Pancreas (tissue), 10 donors: ENCODE measurements around the gene CCDC92B. TPM values are rescaled to one million over a fixed set of nuclear protein-coding genes. Genes with fewer than 3 reads are reported as not detected.
"Not testable (repeated sequence)": the region's sequence is repeated elsewhere in the genome, so short reads cannot be mapped to it uniquely, and the experiment has no call there.

Experiments used
- ATAC-seq, 4 donors: fragments of 200-7000 bp; cut with Tn5 transposase; one replicate each; pipeline versions ENCODE4 v1.8.0 to v1.9.1; 2020; ENCODE audit warnings: mild to moderate bottlenecking in 4 of 4, moderate library complexity in 4 of 4
- DNase-seq, 6 donors: peaks; one replicate each; pipeline ENCODE4 v3.0.0-alpha.2; 2020
- FAIRE-seq: peaks from 2 replicates; lab custom pipeline; 2012; peaks lifted over from hg19 to GRCh38; lab: Jason Lieb, UNC
- H3K27ac ChIP-seq, 4 donors: fragments of 200-600 bp; sonication (generic); 1 replicate in 3 of 4; 2 replicates in 1 of 4; pipeline versions ENCODE4 v1.5.0 to v1.8.0; 2020
- H3K27me3 ChIP-seq, 4 donors: fragments of 200-600 bp; one replicate each; pipeline ENCODE4 v1.8.0; 2021
- H3K36me3 ChIP-seq, 3 donors: fragments of 200-600 bp; sonication (generic) in 1 of 3; one replicate each; pipeline versions ENCODE4 v1.5.0 to v1.8.0; 2020 to 2021
- H3K4me1 ChIP-seq, 3 donors: fragments of 200-600 bp; one replicate each; pipeline ENCODE4 v1.8.0; 2021
- H3K4me3 ChIP-seq, 4 donors: fragments of 200-600 bp; sonication (generic) in 2 of 4; one replicate each; pipeline versions ENCODE4 v1.5.0 to v1.8.0; 2020 to 2021
- H3K9me3 ChIP-seq, 4 donors: fragments of 200-600 bp; one replicate each; pipeline ENCODE4 v1.8.0; 2021
- whole genome bisulfite sequencing, 2 donors: extraction: QIAGEN DNeasy Blood & Tissue Kit; methylation state at CpG; one replicate each; pipeline ENCODE4 v1.1.7; 2013; 5-methylcytosine and 5-hydroxymethylcytosine counted together
- intact Hi-C, 3 donors: fragments of 100-400 bp; cut with DNase I; formaldehyde crosslinking; loops; one replicate each; pipeline versions ENCODE4 v1.11.1 to v1.14.2; 2022
- polyA plus RNA-seq, 2 donors: library from polyadenylated mRNA; stranded (reverse); fragments of 200-250 nt; gene quantifications; one replicate each; pipeline ENCODE4 v1.2.3, GENCODE V29; 2013
- total RNA-seq, 6 donors: library from RNA; stranded (reverse); fragmentation: NEBNext Ultra II Directional in 4 of 6; extraction: Animal tissue kit (Norgen Biotek cat#: 25700) in 4 of 6; gene quantifications; one replicate each; pipeline versions ENCODE4 v1.2.1 to v1.2.4, GENCODE V29; 2021 to 2023
- TF ChIP-seq, protein P1 (sequence below), 4 donors: fragments of 200-600 bp; sonication (generic) in 3 of 4; IDR thresholded peaks; one replicate each; pipeline versions ENCODE4 v1.5.0 to v1.8.0; 2021; ENCODE audit warnings: antibody characterized with exemption in 4 of 4
- donor health status: healthy with polysubstance abuse.
- donor health status: DM: no; HTN: no; CAD: no; lungs with moderate emphysema.
- donor health status: DM: no; HTN: no; CAD: no.
- donor health status: control.
- donor health status: control.
- donor health status: Bipolar disorder and iron deficiency.
- donor health status: DM: yes; HTN: yes; CAD: no.
- donor health status: DM: no; HTN: no; CAD: no.
- donor health status: DM: no; HTN: no; CAD: no.
- donor health status: DM: yes; HTN: yes; CAD: no.

CCDC92B gene
- total and polyA plus RNA-seq, 8 donors: 0.19 to 4.6 (median 0.69) TPM

- Histone ChIP-seq H3K36me3 (no peaks in the 10 kb centered on the region), H3K27me3 (no peaks in the 10 kb centered on the region), H3K27ac (no peak overlapping the region), H3K4me3 (no peak overlapping the region), H3K4me1 (no peaks in the 10 kb centered on the region), H3K9me3 (no peaks in the 10 kb centered on the region)
- TF ChIP-seq, protein P1, sequence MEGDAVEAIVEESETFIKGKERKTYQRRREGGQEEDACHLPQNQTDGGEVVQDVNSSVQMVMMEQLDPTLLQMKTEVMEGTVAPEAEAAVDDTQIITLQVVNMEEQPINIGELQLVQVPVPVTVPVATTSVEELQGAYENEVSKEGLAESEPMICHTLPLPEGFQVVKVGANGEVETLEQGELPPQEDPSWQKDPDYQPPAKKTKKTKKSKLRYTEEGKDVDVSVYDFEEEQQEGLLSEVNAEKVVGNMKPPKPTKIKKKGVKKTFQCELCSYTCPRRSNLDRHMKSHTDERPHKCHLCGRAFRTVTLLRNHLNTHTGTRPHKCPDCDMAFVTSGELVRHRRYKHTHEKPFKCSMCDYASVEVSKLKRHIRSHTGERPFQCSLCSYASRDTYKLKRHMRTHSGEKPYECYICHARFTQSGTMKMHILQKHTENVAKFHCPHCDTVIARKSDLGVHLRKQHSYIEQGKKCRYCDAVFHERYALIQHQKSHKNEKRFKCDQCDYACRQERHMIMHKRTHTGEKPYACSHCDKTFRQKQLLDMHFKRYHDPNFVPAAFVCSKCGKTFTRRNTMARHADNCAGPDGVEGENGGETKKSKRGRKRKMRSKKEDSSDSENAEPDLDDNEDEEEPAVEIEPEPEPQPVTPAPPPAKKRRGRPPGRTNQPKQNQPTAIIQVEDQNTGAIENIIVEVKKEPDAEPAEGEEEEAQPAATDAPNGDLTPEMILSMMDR (IDR thresholded peaks at IDR 0.05): no peak
- intact Hi-C loops: no loop called here
- WGBS, 2 donors: 52 to 66% methylated on average over 3 of the region's 3 CpGs
- FAIRE-seq: no peak
- no peak for ATAC-seq
- no peak for DNase-seq
Measured at GRCh38 chr17:2789700-2790099, 40.2 kb upstream of the CCDC92B start.

- WGBS, 2 donors: 27 to 28% methylated on average over 21 of the region's 21 CpGs
- TF ChIP-seq, protein P1 (IDR thresholded peaks at IDR 0.05): peak; percentile 72 to 83 (median 76)
- DNase-seq (peak; percentile 87 to 95 (median 90)), FAIRE-seq (no peak), ATAC-seq (peak; percentile 98 to 99 (median 98))
- no peaks in the 10 kb centered on the region for H3K36me3 ChIP-seq
- H3K9me3 ChIP-seq: no peaks in the 10 kb centered on the region
- no peak overlapping the region for H3K27ac ChIP-seq
- H3K4me1 ChIP-seq: no peaks in the 10 kb centered on the region
- no peak overlapping the region for H3K4me3 ChIP-seq
- no peaks in the 10 kb centered on the region for H3K27me3 ChIP-seq
- intact Hi-C loops: no loop called here
Measured at GRCh38 chr17:2786176-2786881, 36.9 kb upstream of the CCDC92B start.

DNA sequence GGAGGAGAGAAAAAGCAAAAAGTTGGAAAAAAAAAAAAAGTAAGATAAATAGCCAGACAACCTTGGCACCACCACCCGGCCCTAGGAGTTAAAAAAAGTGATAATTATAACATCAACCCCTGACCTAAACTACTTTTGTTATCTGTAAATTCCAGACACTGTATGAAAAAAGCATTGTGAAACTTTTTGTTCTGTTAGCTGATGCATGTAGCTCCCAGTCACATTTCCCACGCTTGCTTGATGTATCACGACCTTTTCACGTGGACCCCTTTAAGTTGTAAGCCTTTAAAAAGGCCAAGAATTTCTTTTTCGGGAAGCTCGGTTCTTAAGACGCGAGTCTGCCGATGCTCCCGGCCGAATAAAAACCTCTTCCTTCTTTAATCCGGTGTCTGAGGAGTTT is 35.9 kb upstream of the CCDC92B start:
- H3K9me3 ChIP-seq, H3K4me1 ChIP-seq, FAIRE-seq, H3K36me3 ChIP-seq, DNase-seq, intact Hi-C loops, H3K27ac ChIP-seq, H3K4me3 ChIP-seq, H3K27me3 ChIP-seq, ATAC-seq: not testable (repeated sequence)
- WGBS, 2 donors: 64 to 66% methylated on average over 12 of the region's 12 CpGs

DNA sequence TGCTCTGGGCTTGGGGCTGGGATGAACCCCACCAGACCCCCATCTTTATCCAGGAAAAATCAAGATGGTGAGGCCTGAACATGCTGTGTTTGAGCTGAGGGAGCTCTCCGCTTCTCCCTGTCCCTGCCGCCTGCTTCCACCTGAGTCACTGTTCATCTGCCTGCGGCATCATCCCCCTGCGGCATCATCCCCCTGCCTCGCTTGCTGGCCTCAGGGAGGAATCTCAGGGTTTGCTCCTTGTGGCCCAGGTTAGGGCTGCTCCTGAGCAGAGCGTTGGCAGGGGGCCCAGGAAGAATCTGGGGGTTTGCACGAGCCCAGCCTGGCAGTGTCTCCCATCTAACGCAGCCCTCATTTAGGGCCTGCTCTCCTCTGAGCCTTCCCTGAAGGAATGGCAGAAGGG is 35.4 kb upstream of the CCDC92B start:
- DNase-seq (no peak), FAIRE-seq (no peak), ATAC-seq (no peak)
- Histone ChIP-seq H3K27me3 (no peaks in the 10 kb centered on the region), H3K9me3 (no peaks in the 10 kb centered on the region), H3K4me1 (no peaks in the 10 kb centered on the region), H3K4me3 (no peak overlapping the region), H3K27ac (no peak overlapping the region), H3K36me3 (no peaks in the 10 kb centered on the region)
- TF ChIP-seq, protein P1 (IDR thresholded peaks at IDR 0.05): no peak
- intact Hi-C loops: no loop called here
- WGBS, 2 donors: 86 to 91% methylated on average over 8 of the region's 8 CpGs

DNA sequence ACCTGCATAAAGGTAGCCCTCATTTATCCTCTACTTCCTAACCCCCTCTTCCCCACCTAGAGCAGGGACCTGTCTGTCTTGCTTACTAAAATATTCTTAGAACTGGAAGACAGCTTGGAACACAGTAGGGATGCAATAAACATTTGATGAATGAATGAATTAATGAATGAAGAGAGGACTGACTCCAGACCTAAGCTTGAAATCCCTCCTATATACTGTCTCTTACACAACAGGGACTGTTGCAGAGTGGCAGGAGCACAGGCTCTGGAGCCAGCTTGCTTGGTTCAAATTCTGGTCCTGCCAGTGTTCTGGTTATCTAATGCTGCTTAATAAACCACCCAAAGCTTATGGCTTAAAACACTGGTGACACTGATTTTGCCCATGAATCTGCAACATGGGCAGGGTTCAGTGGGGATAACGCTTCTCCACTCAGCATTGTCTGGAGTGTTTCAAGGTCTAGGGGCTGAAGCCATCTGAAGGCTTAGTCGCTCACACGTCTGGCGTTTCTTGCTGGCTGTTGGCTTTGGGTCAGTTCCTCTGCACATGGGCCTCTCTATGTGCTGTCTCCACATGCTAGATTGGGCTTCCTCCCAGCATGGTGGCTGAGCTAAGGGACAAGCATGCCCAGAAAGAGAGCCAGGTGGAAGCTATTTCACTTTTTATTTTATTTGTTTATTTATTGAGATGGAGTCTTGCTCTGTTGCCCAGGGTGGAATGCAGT is 34.0 kb upstream of the CCDC92B start:
- Histone ChIP-seq H3K27me3 (no peaks in the 10 kb centered on the region), H3K4me1 (no peaks in the 10 kb centered on the region), H3K9me3 (no peaks in the 10 kb centered on the region), H3K36me3 (no peaks in the 10 kb centered on the region), H3K27ac (no peak overlapping the region), H3K4me3 (no peak overlapping the region)
- FAIRE-seq: no peak
- DNase-seq: no peak
- intact Hi-C loops: no loop called here
- TF ChIP-seq, protein P1 (IDR thresholded peaks at IDR 0.05): no peak
- no peak for ATAC-seq
- 92% methylated on average over 4 of the region's 4 CpGs for WGBS, 2 donors
